Upper lobe of right lung (tissue), 1 donor: ENCODE data around the gene LCN6. TPM values are rescaled to one million over a fixed set of nuclear protein-coding genes. Genes with fewer than 3 reads are reported as not detected.

ENCODE experiments used
- ATAC-seq: fragments of 200-7000 bp; cut with Tn5 transposase; one replicate; pipeline ENCODE4 v1.9.1; 2020; ENCODE audit warnings: mild to moderate bottlenecking, moderate library complexity
- DNase-seq: peaks from one replicate; pipeline ENCODE4 v3.0.0-alpha.2; 2020
- H3K27ac ChIP-seq: fragments of 200-600 bp; one replicate; pipeline ENCODE4 v1.8.0; 2022
- H3K27me3 ChIP-seq: fragments of 200-600 bp; one replicate; pipeline ENCODE4 v1.8.0; 2022; ENCODE audit warnings: mild to moderate bottlenecking
- H3K36me3 ChIP-seq: fragments of 200-600 bp; one replicate; pipeline ENCODE4 v1.8.0; 2022
- H3K4me1 ChIP-seq: fragments of 200-600 bp; one replicate; pipeline ENCODE4 v1.8.0; 2022
- H3K4me3 ChIP-seq: fragments of 200-600 bp; one replicate; pipeline ENCODE4 v1.8.0; 2022; ENCODE audit warnings: mild to moderate bottlenecking
- H3K9me3 ChIP-seq: fragments of 200-600 bp; one replicate; pipeline ENCODE4 v1.8.0; 2022
- CTCF ChIP-seq: fragments of 200-600 bp; IDR thresholded peaks from one replicate; pipeline ENCODE4 v1.8.0; 2022; ENCODE audit warnings: antibody characterized with exemption
- intact Hi-C: fragments of 100-400 bp; cut with DNase I; formaldehyde crosslinking; loops from one replicate; pipeline ENCODE4 v1.11.0; 2022
- total RNA-seq: library from RNA; stranded (reverse); fragmentation: NEBNext Ultra II Directional; extraction: Animal tissue kit (Norgen Biotek cat#: 25700); gene quantifications from one replicate; pipeline ENCODE4 v1.2.1, GENCODE V29; 2021
- donor health status: DM: no; HTN: yes; CAD: no; lungs with severe emphysema.

Gene LCN6
- total RNA-seq, 1 donor from 2014 or later: 21.5 TPM

- H3K27me3 ChIP-seq: no peaks in the 10 kb centered on the region
- peaks cover 16% of the 10 kb centered on the region for H3K4me1 ChIP-seq
- no peak overlapping the region for H3K27ac ChIP-seq
- ATAC-seq (no peak), DNase-seq (no peak)
- no peaks in the 10 kb centered on the region for H3K36me3 ChIP-seq
- intact Hi-C loops: no loop called here
- TF ChIP-seq CTCF: no peak
- H3K4me3 ChIP-seq: no peak overlapping the region
- H3K9me3 ChIP-seq: no peaks in the 10 kb centered on the region
These were observed 45.0 kb upstream of the LCN6 start for GRCh38 chr9:136793086-136793946.

GRCh38 chr9:136792321-136793085, 44.2 kb upstream of the LCN6 start:
- peak overlapping the region; percentile 96 for H3K27ac ChIP-seq
- intact Hi-C loops: no loop called here
- H3K4me3 ChIP-seq: peak overlapping the region; percentile 91
- H3K27me3 ChIP-seq: no peaks in the 10 kb centered on the region
- no peaks in the 10 kb centered on the region for H3K36me3 ChIP-seq
- no peaks in the 10 kb centered on the region for H3K9me3 ChIP-seq
- ATAC-seq (no peak), DNase-seq (no peak)
- TF ChIP-seq CTCF: no peak
- H3K4me1 ChIP-seq: peaks cover 21% of the 10 kb centered on the region

- H3K27ac ChIP-seq: peak overlapping the region; percentile 96
- H3K36me3 ChIP-seq: no peaks in the 10 kb centered on the region
- no peaks in the 10 kb centered on the region for H3K27me3 ChIP-seq
- H3K9me3 ChIP-seq: no peaks in the 10 kb centered on the region
- intact Hi-C loops: no loop called here
- peak; percentile 93 for TF ChIP-seq CTCF
- ATAC-seq: peak; percentile 46
- H3K4me1 ChIP-seq: peaks cover 22% of the 10 kb centered on the region
- H3K4me3 ChIP-seq: peak overlapping the region; percentile 91
- DNase-seq: peak; percentile 89
These were observed 43.4 kb upstream of the LCN6 start for GRCh38 chr9:136791516-136792276.

GRCh38 chr9:136790640-136791515, 42.6 kb upstream of the LCN6 start, which contains the start of gene TMEM141:
Gene TMEM141 (plus strand): TSS chr9:136791344. CDS start chr9:136791371, 27 bp downstream.
- peak; percentile 94 for ATAC-seq
- intact Hi-C loops: no loop called here
- Histone ChIP-seq H3K36me3 (no peaks in the 10 kb centered on the region), H3K27me3 (no peaks in the 10 kb centered on the region), H3K9me3 (no peaks in the 10 kb centered on the region), H3K4me3 (peak within 1 kb of the TSS; percentile 91), H3K27ac (peak within 1 kb of the TSS; percentile 96), H3K4me1 (peaks cover 22% of the 10 kb centered on the region)
- no peak for TF ChIP-seq CTCF
- DNase-seq: peak; percentile 100
